ENCODE results near the gene PARD3.

GRCh38 chr10:34764472-34764946 is 50.6 kb downstream of the PARD3 start:
- TF ChIP-seq, protein P1, sequence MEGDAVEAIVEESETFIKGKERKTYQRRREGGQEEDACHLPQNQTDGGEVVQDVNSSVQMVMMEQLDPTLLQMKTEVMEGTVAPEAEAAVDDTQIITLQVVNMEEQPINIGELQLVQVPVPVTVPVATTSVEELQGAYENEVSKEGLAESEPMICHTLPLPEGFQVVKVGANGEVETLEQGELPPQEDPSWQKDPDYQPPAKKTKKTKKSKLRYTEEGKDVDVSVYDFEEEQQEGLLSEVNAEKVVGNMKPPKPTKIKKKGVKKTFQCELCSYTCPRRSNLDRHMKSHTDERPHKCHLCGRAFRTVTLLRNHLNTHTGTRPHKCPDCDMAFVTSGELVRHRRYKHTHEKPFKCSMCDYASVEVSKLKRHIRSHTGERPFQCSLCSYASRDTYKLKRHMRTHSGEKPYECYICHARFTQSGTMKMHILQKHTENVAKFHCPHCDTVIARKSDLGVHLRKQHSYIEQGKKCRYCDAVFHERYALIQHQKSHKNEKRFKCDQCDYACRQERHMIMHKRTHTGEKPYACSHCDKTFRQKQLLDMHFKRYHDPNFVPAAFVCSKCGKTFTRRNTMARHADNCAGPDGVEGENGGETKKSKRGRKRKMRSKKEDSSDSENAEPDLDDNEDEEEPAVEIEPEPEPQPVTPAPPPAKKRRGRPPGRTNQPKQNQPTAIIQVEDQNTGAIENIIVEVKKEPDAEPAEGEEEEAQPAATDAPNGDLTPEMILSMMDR (IDR thresholded peaks at IDR 0.05; ENCODE audit: borderline replicate concordance, extremely low read depth, low read length, poor library complexity, severe bottlenecking), result no peak
- no peak for TF ChIP-seq EZH2 (IDR thresholded peaks at IDR 0.05; ENCODE audit: borderline replicate concordance, low read depth, low read length, severe bottlenecking)
